ENCODE measurements around the gene MINDY4.

GRCh38 chr7:30916767-30917166 is 145.6 kb downstream of the MINDY4 start:
- TF ChIP-seq EP300 (IDR thresholded peaks at IDR 0.05), result no peak
- TF ChIP-seq CTCF (IDR thresholded peaks at IDR 0.05), result no peak
- no peak for TF ChIP-seq POLR2A (IDR thresholded peaks at IDR 0.05)
- no peak for TF ChIP-seq POLR2AphosphoS5 (IDR thresholded peaks at IDR 0.05)
